Spleen (tissue), 7 donors: ENCODE data around the gene LRPPRC.

Experiments
- CTCF ChIP-seq, 11 experiments: fragments of 200-600 bp in 7 of 11; fragments of 450-650 bp in 4 of 11; sonication (generic) in 4 of 11; IDR thresholded peaks in 8 of 11; conservative IDR thresholded peaks in 3 of 11; 1 replicate in 7 of 11; 2 replicates in 4 of 11; pipeline versions ENCODE4 v1.4.0 to v1.8.0; 2016 to 2021; ENCODE audit warnings: antibody characterized with exemption in 11 of 11, inconsistent platforms in 4 of 11, mild to moderate bottlenecking in 1 of 11
- POLR2A ChIP-seq, 3 donors: fragments of 450-650 bp; IDR thresholded peaks; one replicate each; pipeline ENCODE4 v1.5.1; 2017; ENCODE audit warnings: antibody characterized with exemption in 3 of 3, mild to moderate bottlenecking in 1 of 3
- POLR2AphosphoS5 ChIP-seq, 3 donors: sonication (generic); formaldehyde crosslinking; IDR thresholded peaks; one replicate each; pipeline ENCODE4 v1.5.1; 2017; ENCODE audit warnings: antibody characterized with exemption in 3 of 3
- donor health status: DM: no; HTN: no; CAD: no; lungs with moderate emphysema.
- donor health status: DM: no; HTN: no; CAD: no.
- donor health status: DM: no; HTN: no; CAD: no.

DNA sequence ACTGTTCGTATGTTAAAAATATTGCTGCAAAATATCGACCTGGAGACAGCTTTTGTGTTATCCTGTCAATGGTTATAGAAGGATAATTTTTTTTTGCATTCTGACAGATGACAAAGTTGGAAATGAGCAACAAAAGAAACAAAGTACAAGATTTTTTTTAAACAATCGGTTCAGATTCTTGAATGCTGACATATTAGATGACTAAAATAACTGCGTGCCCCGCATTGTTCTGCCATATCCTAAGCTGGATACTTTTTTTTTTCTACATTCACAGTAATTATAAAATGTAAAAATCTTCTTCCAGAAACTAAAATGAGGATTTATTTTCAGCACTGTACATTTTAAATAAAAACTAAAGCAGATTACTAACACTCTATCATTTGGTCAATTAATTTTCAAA is 89.9 kb downstream of the LRPPRC start:
- TF ChIP-seq CTCF (IDR thresholded peaks at IDR 0.05 in 8 of 11, conservative IDR thresholded peaks at IDR 0.05 in 3 of 11) = no peak
- no peak for TF ChIP-seq POLR2A (IDR thresholded peaks at IDR 0.05)
- TF ChIP-seq POLR2AphosphoS5 (IDR thresholded peaks at IDR 0.05) = no peak
